HL-60 (cell line): ENCODE measurements around the gene ASIC3.

Source experiments
- GABPA ChIP-seq: IDR thresholded peaks from 2 replicates; pipeline ENCODE4 v1.6.1; 2012; ENCODE audit warnings: low read depth
- POLR2AphosphoS5 ChIP-seq: IDR thresholded peaks from 2 replicates; pipeline ENCODE4 v1.6.1; 2012; ENCODE audit warnings: low read depth
- REST ChIP-seq: IDR thresholded peaks from 2 replicates; pipeline ENCODE4 v1.6.1; 2012; ENCODE audit warnings: low read depth; ENCODE audit not compliant: insufficient replicate concordance
- TF ChIP-seq, protein P1 (sequence below): IDR thresholded peaks from one replicate; pipeline ENCODE4 v1.5.1; 2011; ENCODE audit warnings: low read length, control low read depth, inconsistent platforms; ENCODE audit not compliant: insufficient read depth

DNA sequence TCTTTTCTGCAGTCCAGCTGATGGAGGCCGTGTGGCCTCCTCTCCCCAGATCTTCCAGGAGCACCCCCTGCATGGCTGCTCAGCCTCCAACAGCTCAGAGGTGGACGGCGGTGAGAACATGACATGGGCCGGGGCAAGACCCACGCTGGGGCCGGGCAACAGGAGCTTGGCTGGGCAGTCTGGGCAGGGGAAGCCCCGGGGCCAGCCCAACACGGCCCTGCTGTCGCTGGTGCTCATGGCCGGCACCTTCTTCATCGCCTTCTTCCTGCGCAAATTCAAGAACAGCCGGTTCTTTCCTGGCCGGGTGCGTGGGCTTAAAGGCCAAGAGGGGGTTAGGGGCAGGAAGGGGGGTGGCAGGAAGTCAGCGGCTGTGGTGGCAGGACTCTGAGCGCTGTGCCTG, 25.7 kb downstream of the ASIC3 start:
- TF ChIP-seq, protein P1, sequence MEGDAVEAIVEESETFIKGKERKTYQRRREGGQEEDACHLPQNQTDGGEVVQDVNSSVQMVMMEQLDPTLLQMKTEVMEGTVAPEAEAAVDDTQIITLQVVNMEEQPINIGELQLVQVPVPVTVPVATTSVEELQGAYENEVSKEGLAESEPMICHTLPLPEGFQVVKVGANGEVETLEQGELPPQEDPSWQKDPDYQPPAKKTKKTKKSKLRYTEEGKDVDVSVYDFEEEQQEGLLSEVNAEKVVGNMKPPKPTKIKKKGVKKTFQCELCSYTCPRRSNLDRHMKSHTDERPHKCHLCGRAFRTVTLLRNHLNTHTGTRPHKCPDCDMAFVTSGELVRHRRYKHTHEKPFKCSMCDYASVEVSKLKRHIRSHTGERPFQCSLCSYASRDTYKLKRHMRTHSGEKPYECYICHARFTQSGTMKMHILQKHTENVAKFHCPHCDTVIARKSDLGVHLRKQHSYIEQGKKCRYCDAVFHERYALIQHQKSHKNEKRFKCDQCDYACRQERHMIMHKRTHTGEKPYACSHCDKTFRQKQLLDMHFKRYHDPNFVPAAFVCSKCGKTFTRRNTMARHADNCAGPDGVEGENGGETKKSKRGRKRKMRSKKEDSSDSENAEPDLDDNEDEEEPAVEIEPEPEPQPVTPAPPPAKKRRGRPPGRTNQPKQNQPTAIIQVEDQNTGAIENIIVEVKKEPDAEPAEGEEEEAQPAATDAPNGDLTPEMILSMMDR: no peak
- TF ChIP-seq GABPA (no peak), REST (no peak), POLR2AphosphoS5 (no peak)
